Thyroid gland (tissue), 4 donors: ENCODE data around the gene CAPN10.

Experiments used
- POLR2A ChIP-seq, 2 donors: fragments of 450-650 bp; IDR thresholded peaks; one replicate each; pipeline ENCODE4 v1.6.1; 2017; ENCODE audit warnings: antibody characterized with exemption in 2 of 2, mild to moderate bottlenecking in 2 of 2, moderate library complexity in 1 of 2
- TF ChIP-seq, protein P1 (sequence below), 6 experiments: fragments of 200-600 bp in 3 of 6; fragments of 450-650 bp in 3 of 6; sonication (generic) in 3 of 6; IDR thresholded peaks; one replicate each; pipeline ENCODE4 v1.5.1; 2016 to 2019; ENCODE audit warnings: antibody characterized with exemption in 6 of 6, mild to moderate bottlenecking in 2 of 6, inconsistent platforms in 1 of 6, moderate library complexity in 1 of 6

- TF ChIP-seq, protein P1, sequence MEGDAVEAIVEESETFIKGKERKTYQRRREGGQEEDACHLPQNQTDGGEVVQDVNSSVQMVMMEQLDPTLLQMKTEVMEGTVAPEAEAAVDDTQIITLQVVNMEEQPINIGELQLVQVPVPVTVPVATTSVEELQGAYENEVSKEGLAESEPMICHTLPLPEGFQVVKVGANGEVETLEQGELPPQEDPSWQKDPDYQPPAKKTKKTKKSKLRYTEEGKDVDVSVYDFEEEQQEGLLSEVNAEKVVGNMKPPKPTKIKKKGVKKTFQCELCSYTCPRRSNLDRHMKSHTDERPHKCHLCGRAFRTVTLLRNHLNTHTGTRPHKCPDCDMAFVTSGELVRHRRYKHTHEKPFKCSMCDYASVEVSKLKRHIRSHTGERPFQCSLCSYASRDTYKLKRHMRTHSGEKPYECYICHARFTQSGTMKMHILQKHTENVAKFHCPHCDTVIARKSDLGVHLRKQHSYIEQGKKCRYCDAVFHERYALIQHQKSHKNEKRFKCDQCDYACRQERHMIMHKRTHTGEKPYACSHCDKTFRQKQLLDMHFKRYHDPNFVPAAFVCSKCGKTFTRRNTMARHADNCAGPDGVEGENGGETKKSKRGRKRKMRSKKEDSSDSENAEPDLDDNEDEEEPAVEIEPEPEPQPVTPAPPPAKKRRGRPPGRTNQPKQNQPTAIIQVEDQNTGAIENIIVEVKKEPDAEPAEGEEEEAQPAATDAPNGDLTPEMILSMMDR (IDR thresholded peaks at IDR 0.05) = no peak
- TF ChIP-seq POLR2A (IDR thresholded peaks at IDR 0.05) = no peak
These were observed 17.3 kb downstream of the CAPN10 start for GRCh38 chr2:240603846-240604245.
